Loucy (cell line): Measurements from ENCODE around the gene SRGAP1.
A peak's percentile ranks its signal among the peaks of the same experiment; 100 is the strongest.

Experiments used
- EZH2phosphoT487 ChIP-seq: fragments of 200-600 bp; IDR thresholded peaks from 2 replicates; pipeline ENCODE4 v1.6.1; 2018; ENCODE audit warnings: antibody characterized with exemption, mild to moderate bottlenecking, moderate library complexity, borderline replicate concordance
- TF ChIP-seq, protein P1 (sequence below): fragments of 200-600 bp; sonication (generic); conservative IDR thresholded peaks from 2 replicates; pipeline ENCODE4 v1.5.1; 2014; ENCODE audit warnings: mild to moderate bottlenecking, antibody characterized with exemption, low read length

DNA sequence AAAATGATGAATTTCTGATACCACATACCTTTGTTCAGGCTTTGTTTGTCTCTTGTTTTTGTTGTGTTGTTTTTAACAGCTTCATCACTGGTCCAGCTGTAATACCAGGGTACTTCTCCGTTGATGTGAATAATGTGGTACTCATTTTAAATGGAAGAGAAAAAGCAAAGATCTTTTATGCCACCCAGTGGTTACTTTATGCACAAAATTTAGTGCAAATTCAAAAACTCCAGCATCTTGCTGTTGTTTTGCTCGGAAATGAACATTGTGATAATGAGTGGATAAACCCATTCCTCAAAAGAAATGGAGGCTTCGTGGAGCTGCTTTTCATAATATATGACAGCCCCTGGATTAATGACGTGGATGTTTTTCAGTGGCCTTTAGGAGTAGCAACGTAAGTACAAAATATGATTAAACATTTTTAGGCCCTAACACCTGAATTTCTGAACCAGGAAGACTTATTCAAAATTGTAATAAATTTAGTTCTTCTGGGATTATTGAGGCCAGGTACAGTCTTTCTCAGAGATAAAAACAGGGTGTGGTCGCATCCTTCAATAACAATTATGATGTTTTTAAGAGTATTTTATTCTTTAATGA is 42.4 kb upstream of the SRGAP1 start:
- no peak for TF ChIP-seq EZH2phosphoT487
- TF ChIP-seq, protein P1, sequence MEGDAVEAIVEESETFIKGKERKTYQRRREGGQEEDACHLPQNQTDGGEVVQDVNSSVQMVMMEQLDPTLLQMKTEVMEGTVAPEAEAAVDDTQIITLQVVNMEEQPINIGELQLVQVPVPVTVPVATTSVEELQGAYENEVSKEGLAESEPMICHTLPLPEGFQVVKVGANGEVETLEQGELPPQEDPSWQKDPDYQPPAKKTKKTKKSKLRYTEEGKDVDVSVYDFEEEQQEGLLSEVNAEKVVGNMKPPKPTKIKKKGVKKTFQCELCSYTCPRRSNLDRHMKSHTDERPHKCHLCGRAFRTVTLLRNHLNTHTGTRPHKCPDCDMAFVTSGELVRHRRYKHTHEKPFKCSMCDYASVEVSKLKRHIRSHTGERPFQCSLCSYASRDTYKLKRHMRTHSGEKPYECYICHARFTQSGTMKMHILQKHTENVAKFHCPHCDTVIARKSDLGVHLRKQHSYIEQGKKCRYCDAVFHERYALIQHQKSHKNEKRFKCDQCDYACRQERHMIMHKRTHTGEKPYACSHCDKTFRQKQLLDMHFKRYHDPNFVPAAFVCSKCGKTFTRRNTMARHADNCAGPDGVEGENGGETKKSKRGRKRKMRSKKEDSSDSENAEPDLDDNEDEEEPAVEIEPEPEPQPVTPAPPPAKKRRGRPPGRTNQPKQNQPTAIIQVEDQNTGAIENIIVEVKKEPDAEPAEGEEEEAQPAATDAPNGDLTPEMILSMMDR = peak; percentile 78
